Pancreas (tissue), 10 donors: ENCODE data around the gene KIAA0930. TPM values are rescaled to one million over a fixed set of nuclear protein-coding genes. Genes with fewer than 3 reads are reported as not detected.
A peak's percentile ranks its signal among the peaks of the same experiment; 100 is the strongest.
"Not testable (repeated sequence)": the region's sequence is repeated elsewhere in the genome, so short reads cannot be mapped to it uniquely, and the experiment has no call there.

Source experiments
- ATAC-seq, 4 donors: fragments of 200-7000 bp; cut with Tn5 transposase; one replicate each; pipeline versions ENCODE4 v1.8.0 to v1.9.1; 2020; ENCODE audit warnings: mild to moderate bottlenecking in 4 of 4, moderate library complexity in 4 of 4
- DNase-seq, 6 donors: peaks; one replicate each; pipeline ENCODE4 v3.0.0-alpha.2; 2020
- FAIRE-seq: peaks from 2 replicates; lab custom pipeline; 2012; peaks lifted over from hg19 to GRCh38; lab: Jason Lieb, UNC
- H3K27ac ChIP-seq, 4 donors: fragments of 200-600 bp; sonication (generic); 1 replicate in 3 of 4; 2 replicates in 1 of 4; pipeline versions ENCODE4 v1.5.0 to v1.8.0; 2020
- H3K27me3 ChIP-seq, 4 donors: fragments of 200-600 bp; one replicate each; pipeline ENCODE4 v1.8.0; 2021
- H3K36me3 ChIP-seq, 3 donors: fragments of 200-600 bp; sonication (generic) in 1 of 3; one replicate each; pipeline versions ENCODE4 v1.5.0 to v1.8.0; 2020 to 2021
- H3K4me1 ChIP-seq, 3 donors: fragments of 200-600 bp; one replicate each; pipeline ENCODE4 v1.8.0; 2021
- H3K4me3 ChIP-seq, 4 donors: fragments of 200-600 bp; sonication (generic) in 2 of 4; one replicate each; pipeline versions ENCODE4 v1.5.0 to v1.8.0; 2020 to 2021
- H3K9me3 ChIP-seq, 4 donors: fragments of 200-600 bp; one replicate each; pipeline ENCODE4 v1.8.0; 2021
- CTCF ChIP-seq, 4 donors: fragments of 200-600 bp; sonication (generic) in 3 of 4; IDR thresholded peaks; one replicate each; pipeline versions ENCODE4 v1.5.0 to v1.8.0; 2021; ENCODE audit warnings: antibody characterized with exemption in 4 of 4
- WGBS, 2 donors: extraction: QIAGEN DNeasy Blood & Tissue Kit; methylation state at CpG; one replicate each; pipeline ENCODE4 v1.1.7; 2013; 5-methylcytosine and 5-hydroxymethylcytosine counted together
- intact Hi-C, 3 donors: fragments of 100-400 bp; cut with DNase I; formaldehyde crosslinking; loops; one replicate each; pipeline versions ENCODE4 v1.11.1 to v1.14.2; 2022
- polyA plus RNA-seq, 2 donors: library from polyadenylated mRNA; stranded (reverse); fragments of 200-250 nt; gene quantifications; one replicate each; pipeline ENCODE4 v1.2.3, GENCODE V29; 2013
- total RNA-seq, 6 donors: library from RNA; stranded (reverse); fragmentation: NEBNext Ultra II Directional in 4 of 6; extraction: Animal tissue kit (Norgen Biotek cat#: 25700) in 4 of 6; gene quantifications; one replicate each; pipeline versions ENCODE4 v1.2.1 to v1.2.4, GENCODE V29; 2021 to 2023
- donor health status: healthy with polysubstance abuse.
- donor health status: DM: no; HTN: no; CAD: no; lungs with moderate emphysema.
- donor health status: DM: no; HTN: no; CAD: no.
- donor health status: control.
- donor health status: control.
- donor health status: Bipolar disorder and iron deficiency.
- donor health status: DM: yes; HTN: yes; CAD: no.
- donor health status: DM: no; HTN: no; CAD: no.
- donor health status: DM: no; HTN: no; CAD: no.
- donor health status: DM: yes; HTN: yes; CAD: no.

The KIAA0930 gene
- total and polyA plus RNA-seq, 8 donors, result 14.6 to 36.8 (median 20.0) TPM

- WGBS, 2 donors, result 69 to 77% methylated on average over 13 to 14 of the region's 14 CpGs
- Histone ChIP-seq H3K4me1 (peaks cover 0 to 3% (median 0%) of the 10 kb centered on the region in 3 donors), H3K27ac (no peak overlapping the region), H3K36me3 (no peaks in the 10 kb centered on the region), H3K9me3 (no peaks in the 10 kb centered on the region), H3K27me3 (no peaks in the 10 kb centered on the region), H3K4me3 (no peak overlapping the region)
- no peak for ATAC-seq
- no peak for FAIRE-seq
- intact Hi-C loops, result loop anchor here in 1 of 3 donors (10.0 kb wide), 1 partner anchor 172 kb away; no protein-coding TSS in a partner anchor
- TF ChIP-seq CTCF (IDR thresholded peaks at IDR 0.05), result no peak
- no peak for DNase-seq
Observed at GRCh38 chr22:45262931-45263462, 22.3 kb upstream of the KIAA0930 start.

- no peak for DNase-seq
- Histone ChIP-seq H3K27ac (no peak overlapping the region), H3K4me1 (peaks cover 0 to 3% (median 0%) of the 10 kb centered on the region in 3 donors), H3K9me3 (no peaks in the 10 kb centered on the region), H3K36me3 (no peaks in the 10 kb centered on the region), H3K4me3 (no peak overlapping the region), H3K27me3 (no peaks in the 10 kb centered on the region)
- ATAC-seq, result peak in 1 of 4 donors; percentile 26
- FAIRE-seq, result no peak
- no peak for TF ChIP-seq CTCF (IDR thresholded peaks at IDR 0.05)
- WGBS, 2 donors, result 70 to 88% methylated on average over 13 of the region's 13 CpGs
- intact Hi-C loops, result loop anchor here in 1 of 3 donors (10.0 kb wide), 1 partner anchor 172 kb away; no protein-coding TSS in a partner anchor
Observed at GRCh38 chr22:45262195-45262930, 21.7 kb upstream of the KIAA0930 start.

GRCh38 chr22:45261407-45262088 is 20.9 kb upstream of the KIAA0930 start:
- Histone ChIP-seq H3K4me3 (no peak overlapping the region), H3K27me3 (no peaks in the 10 kb centered on the region), H3K36me3 (no peaks in the 10 kb centered on the region), H3K4me1 (peaks cover 0 to 3% (median 0%) of the 10 kb centered on the region in 3 donors), H3K9me3 (no peaks in the 10 kb centered on the region), H3K27ac (no peak overlapping the region)
- 72 to 78% methylated on average over 20 of the region's 20 CpGs for WGBS, 2 donors
- DNase-seq, result no peak
- ATAC-seq, result no peak
- no peak for TF ChIP-seq CTCF (IDR thresholded peaks at IDR 0.05)
- no peak for FAIRE-seq
- intact Hi-C loops, result loop anchor here in 1 of 3 donors (10.0 kb wide), 1 partner anchor 173 kb away; no protein-coding TSS in a partner anchor

- FAIRE-seq, H3K4me1 ChIP-seq, DNase-seq, H3K36me3 ChIP-seq, H3K27ac ChIP-seq, H3K27me3 ChIP-seq, H3K9me3 ChIP-seq, H3K4me3 ChIP-seq, ATAC-seq: not testable (repeated sequence)
- intact Hi-C loops, result loop anchor here in 1 of 3 donors (10.0 kb wide), 1 partner anchor 174 kb away; no protein-coding TSS in a partner anchor
- 75 to 80% methylated on average over 9 of the region's 9 CpGs for WGBS, 2 donors
Observed at GRCh38 chr22:45260395-45260759, 19.7 kb upstream of the KIAA0930 start.

GRCh38 chr22:45259754-45260394 is 19.2 kb upstream of the KIAA0930 start:
- intact Hi-C loops, result loop anchor here in 1 of 3 donors (10.0 kb wide), 1 partner anchor 175 kb away; no protein-coding TSS in a partner anchor

GRCh38 chr22:45257941-45258340 is 17.2 kb upstream of the KIAA0930 start:
- H3K36me3 ChIP-seq, H3K4me3 ChIP-seq, ATAC-seq, DNase-seq, intact Hi-C loops, FAIRE-seq, H3K4me1 ChIP-seq, H3K9me3 ChIP-seq, H3K27me3 ChIP-seq, H3K27ac ChIP-seq: not testable (repeated sequence)
- 87 to 100% methylated on average over 4 of the region's 4 CpGs for WGBS, 2 donors

More at GRCh38 chr22:45259754-45260394, 19.2 kb upstream of the KIAA0930 start:
- H3K36me3 ChIP-seq, result no peaks in the 10 kb centered on the region
- no peak for FAIRE-seq
- no peak for DNase-seq
- 67 to 77% methylated on average over 10 of the region's 10 CpGs for WGBS, 2 donors
- ATAC-seq, result no peak
- H3K4me3 ChIP-seq, result no peak overlapping the region
- no peaks in the 10 kb centered on the region for H3K27me3 ChIP-seq
- no peak overlapping the region for H3K27ac ChIP-seq
- TF ChIP-seq CTCF (IDR thresholded peaks at IDR 0.05), result no peak
- no peaks in the 10 kb centered on the region for H3K9me3 ChIP-seq
- H3K4me1 ChIP-seq, result peaks cover 0 to 3% (median 0%) of the 10 kb centered on the region in 3 donors
